A549 (cell line): ENCODE results near the gene GGT5. TPM values are rescaled to one million over a fixed set of nuclear protein-coding genes. Genes with fewer than 3 reads are reported as not detected.
A peak's percentile ranks its signal among the peaks of the same experiment; 100 is the strongest.

Source experiments
- ATAC-seq, 2 experiments: fragments of 200-7000 bp in 1 of 2; fragments of >200 bp in 1 of 2; cut with Nextera tagmentation in 1 of 2; cut with Tn5 transposase in 1 of 2; 3 replicates each; pipeline versions ENCODE4 v1.8.0 to v1.9.1; 2018 to 2020; ENCODE audit warnings: mild to moderate bottlenecking in 1 of 2, moderate library complexity in 1 of 2
- CTCF ChIA-PET: fragments of 300-600 bp; sonication (Branson Sonifier 250); formaldehyde crosslinking; extraction: SDS; loops from one replicate; lab custom pipeline; 2021; ENCODE audit warnings: antibody characterized with exemption, inconsistent platforms; lab: Yijun Ruan, JAX
- POLR2A ChIA-PET: fragments of 350-600 bp; formaldehyde crosslinking; extraction: SDS; loops from one replicate; lab custom pipeline; 2021; ENCODE audit warnings: antibody characterized with exemption, inconsistent platforms; lab: Yijun Ruan, JAX
- DNase-seq, 2 experiments: peaks; one replicate each; pipeline versions ENCODE4 v3.0.0 to v3.0.0-alpha.2; 2011 to 2016; ENCODE audit warnings: low read depth in 1 of 2, low spot score in 1 of 2
- FAIRE-seq: peaks from 2 replicates; lab custom pipeline; 2011; peaks lifted over from hg19 to GRCh38; lab: Jason Lieb, UNC
- H3K27ac ChIP-seq, 2 experiments: fragments of >200 bp; sonication (Bioruptor Twin); formaldehyde crosslinking; 3 replicates each; pipeline ENCODE4 v1.5.1; 2016 to 2017
- H3K4me1 ChIP-seq: fragments of >200 bp; sonication (Bioruptor Twin); formaldehyde crosslinking; 3 replicates; pipeline ENCODE4 v1.6.1; 2016
- H3K4me2 ChIP-seq: fragments of >200 bp; sonication (Bioruptor Twin); formaldehyde crosslinking; 3 replicates; pipeline ENCODE4 v1.6.1; 2016
- H3K4me3 ChIP-seq: fragments of >200 bp; sonication (Bioruptor Twin); formaldehyde crosslinking; 3 replicates; pipeline ENCODE4 v1.5.1; 2016
- H3K9me3 ChIP-seq: fragments of >200 bp; sonication (Bioruptor Twin); formaldehyde crosslinking; 3 replicates; pipeline ENCODE4 v1.6.1; 2016
- BHLHE40 ChIP-seq: IDR thresholded peaks from 2 replicates; pipeline ENCODE4 v1.6.1; 2012; ENCODE audit warnings: low read depth, low read length, inconsistent platforms
- CHD4 ChIP-seq: fragments of 200-600 bp; sonication (generic); IDR thresholded peaks from 2 replicates; pipeline ENCODE4 v1.6.1; 2016; ENCODE audit warnings: antibody characterized with exemption, mild to moderate bottlenecking, borderline replicate concordance
- FOXS1 ChIP-seq: fragments of 250-450 bp; sonication (Bioruptor Pico); IDR thresholded peaks from 2 replicates; pipeline ENCODE4 v1.5.0; 2020; ENCODE audit warnings: mild to moderate bottlenecking, moderate library complexity
- HDAC2 ChIP-seq: fragments of 200-600 bp; sonication (generic); IDR thresholded peaks from 2 replicates; pipeline ENCODE4 v1.6.1; 2016
- HEYL ChIP-seq: fragments of 250-450 bp; sonication (Bioruptor Pico); IDR thresholded peaks from 2 replicates; pipeline ENCODE4 v1.8.0; 2021; ENCODE audit warnings: mild to moderate bottlenecking, moderate library complexity
- HOXB13 ChIP-seq: fragments of 250-450 bp; sonication (Bioruptor Pico); IDR thresholded peaks from 2 replicates; pipeline ENCODE4 v1.5.0; 2020; ENCODE audit warnings: low read depth, mild to moderate bottlenecking, moderate library complexity
- POLR2AphosphoS2 ChIP-seq: conservative IDR thresholded peaks from 2 replicates; pipeline ENCODE4 v1.6.1; 2012; ENCODE audit warnings: low read length, improper control_type of control experiment, inconsistent platforms
- ZC3H11A ChIP-seq: fragments of 450-650 bp; IDR thresholded peaks from 2 replicates; pipeline ENCODE4 v1.6.1; 2014; ENCODE audit warnings: antibody characterized with exemption, mild to moderate bottlenecking
- ZNF302 ChIP-seq: fragments of 250-450 bp; sonication (Bioruptor Pico); IDR thresholded peaks from 2 replicates; pipeline ENCODE4 v1.9.0; 2021; ENCODE audit warnings: inconsistent platforms, mild to moderate bottlenecking, moderate library complexity
- WGBS: methylation state at CpG from one replicate; pipeline ENCODE4 v1.1.6; 2017; ENCODE audit errors: missing lambda C conversion rate; 5-methylcytosine and 5-hydroxymethylcytosine counted together
- polyA plus RNA-seq, 4 experiments: library from polyadenylated mRNA; depleted of rRNA in 3 of 4; stranded (reverse); fragments of >200 nt; fragmentation: RNase III in 1 of 4; extraction: RNeasy Plus Mini Kit Qiagen cat#74134 plus additional on column Dnase treatment in 1 of 4; gene quantifications; 2 replicates in 3 of 4; 3 replicates in 1 of 4; pipeline ENCODE4 v1.2.3, GENCODE V29; 2011 to 2017
- TF ChIP-seq, protein P1 (sequence below): fragments of 250-450 bp; sonication (Bioruptor Pico); IDR thresholded peaks from 2 replicates; pipeline ENCODE4 v1.5.0; 2021; ENCODE audit warnings: mild to moderate bottlenecking, moderate library complexity, borderline replicate concordance
- TF ChIP-seq, protein P2 (sequence below): fragments of >200 bp; sonication (Bioruptor Twin); formaldehyde crosslinking; IDR thresholded peaks from 3 replicates; pipeline ENCODE4 v1.5.1; 2016
- TF ChIP-seq, protein P3 (sequence below): fragments of >200 bp; sonication (Bioruptor Twin); formaldehyde crosslinking; IDR thresholded peaks from 3 replicates; pipeline ENCODE4 v1.6.1; 2016
- TF ChIP-seq, protein P4 (sequence below): IDR thresholded peaks from 2 replicates; pipeline ENCODE4 v1.6.1; 2012

Gene GGT5
- polyA plus RNA-seq, 2 of the 4 experiments (the other 2 are of a cell fraction) = 2.5 to 3.1 TPM

DNA sequence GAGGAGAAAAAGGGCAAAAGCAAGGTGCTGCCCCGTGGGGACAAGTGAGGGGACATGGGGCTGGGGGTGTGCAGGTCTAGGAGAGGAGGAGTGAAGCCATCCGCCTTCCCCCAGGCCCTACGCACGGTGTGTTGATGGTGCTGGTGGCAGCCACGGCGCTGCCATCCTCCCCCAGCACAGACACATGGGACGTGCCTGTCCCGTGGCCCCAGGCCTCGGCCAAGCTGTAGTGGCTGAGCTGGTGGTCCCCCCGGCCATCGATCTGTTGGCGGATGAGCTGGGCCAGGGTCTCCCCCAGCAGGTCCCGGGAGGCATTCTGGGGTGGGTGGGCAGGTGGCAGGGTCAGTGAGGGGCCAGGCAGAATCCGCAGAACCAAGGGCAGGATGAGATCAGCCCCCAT, 18.9 kb downstream of the GGT5 start:
- Histone ChIP-seq H3K27ac (peak overlapping the region in 1 of 2 experiments; percentile 52; a peak in 2 of 6 replicates), H3K4me2 (no peak overlapping the region), H3K4me1 (no peaks in the 10 kb centered on the region)
- DNase-seq (no peak), ATAC-seq (no peak)
- ChIA-PET POLR2A (no interaction called here), CTCF (interaction anchor here (0.9 to 2.6 kb wide), 4 partner anchors 8 to 36 kb away, joined by 3 to 6 read pairs (median 4); no protein-coding TSS in a partner anchor)
- WGBS = 83% methylated on average over 3 of the region's 14 CpGs
- TF ChIP-seq BHLHE40 = no peak
- no peak for TF ChIP-seq FOXS1 (CRISPR knock-in tag)
- TF ChIP-seq, protein P1, sequence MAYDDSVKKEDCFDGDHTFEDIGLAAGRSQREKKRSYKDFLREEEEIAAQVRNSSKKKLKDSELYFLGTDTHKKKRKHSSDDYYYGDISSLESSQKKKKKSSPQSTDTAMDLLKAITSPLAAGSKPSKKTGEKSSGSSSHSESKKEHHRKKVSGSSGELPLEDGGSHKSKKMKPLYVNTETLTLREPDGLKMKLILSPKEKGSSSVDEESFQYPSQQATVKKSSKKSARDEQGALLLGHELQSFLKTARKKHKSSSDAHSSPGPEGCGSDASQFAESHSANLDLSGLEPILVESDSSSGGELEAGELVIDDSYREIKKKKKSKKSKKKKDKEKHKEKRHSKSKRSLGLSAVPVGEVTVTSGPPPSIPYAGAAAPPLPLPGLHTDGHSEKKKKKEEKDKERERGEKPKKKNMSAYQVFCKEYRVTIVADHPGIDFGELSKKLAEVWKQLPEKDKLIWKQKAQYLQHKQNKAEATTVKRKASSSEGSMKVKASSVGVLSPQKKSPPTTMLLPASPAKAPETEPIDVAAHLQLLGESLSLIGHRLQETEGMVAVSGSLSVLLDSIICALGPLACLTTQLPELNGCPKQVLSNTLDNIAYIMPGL (CRISPR knock-in tag) = no peak
- TF ChIP-seq, protein P2, sequence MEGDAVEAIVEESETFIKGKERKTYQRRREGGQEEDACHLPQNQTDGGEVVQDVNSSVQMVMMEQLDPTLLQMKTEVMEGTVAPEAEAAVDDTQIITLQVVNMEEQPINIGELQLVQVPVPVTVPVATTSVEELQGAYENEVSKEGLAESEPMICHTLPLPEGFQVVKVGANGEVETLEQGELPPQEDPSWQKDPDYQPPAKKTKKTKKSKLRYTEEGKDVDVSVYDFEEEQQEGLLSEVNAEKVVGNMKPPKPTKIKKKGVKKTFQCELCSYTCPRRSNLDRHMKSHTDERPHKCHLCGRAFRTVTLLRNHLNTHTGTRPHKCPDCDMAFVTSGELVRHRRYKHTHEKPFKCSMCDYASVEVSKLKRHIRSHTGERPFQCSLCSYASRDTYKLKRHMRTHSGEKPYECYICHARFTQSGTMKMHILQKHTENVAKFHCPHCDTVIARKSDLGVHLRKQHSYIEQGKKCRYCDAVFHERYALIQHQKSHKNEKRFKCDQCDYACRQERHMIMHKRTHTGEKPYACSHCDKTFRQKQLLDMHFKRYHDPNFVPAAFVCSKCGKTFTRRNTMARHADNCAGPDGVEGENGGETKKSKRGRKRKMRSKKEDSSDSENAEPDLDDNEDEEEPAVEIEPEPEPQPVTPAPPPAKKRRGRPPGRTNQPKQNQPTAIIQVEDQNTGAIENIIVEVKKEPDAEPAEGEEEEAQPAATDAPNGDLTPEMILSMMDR = no peak
- TF ChIP-seq, protein P3, sequence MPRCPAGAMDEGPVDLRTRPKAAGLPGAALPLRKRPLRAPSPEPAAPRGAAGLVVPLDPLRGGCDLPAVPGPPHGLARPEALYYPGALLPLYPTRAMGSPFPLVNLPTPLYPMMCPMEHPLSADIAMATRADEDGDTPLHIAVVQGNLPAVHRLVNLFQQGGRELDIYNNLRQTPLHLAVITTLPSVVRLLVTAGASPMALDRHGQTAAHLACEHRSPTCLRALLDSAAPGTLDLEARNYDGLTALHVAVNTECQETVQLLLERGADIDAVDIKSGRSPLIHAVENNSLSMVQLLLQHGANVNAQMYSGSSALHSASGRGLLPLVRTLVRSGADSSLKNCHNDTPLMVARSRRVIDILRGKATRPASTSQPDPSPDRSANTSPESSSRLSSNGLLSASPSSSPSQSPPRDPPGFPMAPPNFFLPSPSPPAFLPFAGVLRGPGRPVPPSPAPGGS = no peak
- no peak for TF ChIP-seq HEYL (CRISPR knock-in tag)
- TF ChIP-seq, protein P4, sequence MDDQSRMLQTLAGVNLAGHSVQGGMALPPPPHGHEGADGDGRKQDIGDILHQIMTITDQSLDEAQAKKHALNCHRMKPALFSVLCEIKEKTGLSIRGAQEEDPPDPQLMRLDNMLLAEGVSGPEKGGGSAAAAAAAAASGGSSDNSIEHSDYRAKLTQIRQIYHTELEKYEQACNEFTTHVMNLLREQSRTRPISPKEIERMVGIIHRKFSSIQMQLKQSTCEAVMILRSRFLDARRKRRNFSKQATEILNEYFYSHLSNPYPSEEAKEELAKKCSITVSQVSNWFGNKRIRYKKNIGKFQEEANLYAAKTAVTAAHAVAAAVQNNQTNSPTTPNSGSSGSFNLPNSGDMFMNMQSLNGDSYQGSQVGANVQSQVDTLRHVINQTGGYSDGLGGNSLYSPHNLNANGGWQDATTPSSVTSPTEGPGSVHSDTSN = no peak
- TF ChIP-seq HOXB13 = no peak
- TF ChIP-seq ZC3H11A = no peak
- TF ChIP-seq, all 56 proteins: peak for 0
- H3K4me3 ChIP-seq = no peak overlapping the region
- no peak for FAIRE-seq
- peaks cover 7% of the 10 kb centered on the region; the same call in 1 of the 3 replicates for H3K9me3 ChIP-seq

DNA sequence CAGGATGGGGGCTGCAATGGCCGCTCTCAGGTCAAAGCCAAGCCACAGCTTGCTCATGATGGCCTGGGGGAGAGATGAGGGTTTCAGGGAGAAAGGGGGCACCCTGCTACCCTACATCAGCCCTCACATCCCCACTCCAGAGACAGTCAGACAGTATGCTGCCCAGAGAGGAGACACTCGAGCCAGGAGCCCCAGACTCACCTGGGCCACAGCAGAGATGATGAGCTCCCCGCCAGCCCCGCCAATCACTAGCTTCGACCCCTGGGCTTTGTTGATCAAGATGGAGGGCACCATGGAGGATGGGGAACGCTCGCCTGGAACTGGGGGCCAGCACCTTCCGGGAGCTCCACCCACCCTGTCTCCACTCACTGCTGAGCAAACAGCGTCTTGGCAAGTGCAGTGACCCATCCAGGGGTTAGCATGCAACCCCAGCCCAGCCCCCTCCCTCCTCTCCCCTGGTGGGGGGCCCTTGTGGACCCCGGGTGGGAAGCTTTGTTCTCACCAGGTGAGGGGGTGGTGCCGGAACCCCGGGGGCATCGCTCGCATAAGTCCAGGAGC, 19.8 kb downstream of the GGT5 start:
- WGBS = 68% methylated on average over 4 of the region's 14 CpGs
- H3K27ac ChIP-seq = no peak overlapping the region; a peak in 1 of 6 replicates
- no peak overlapping the region for H3K4me3 ChIP-seq
- peaks cover 7% of the 10 kb centered on the region; the same call in 1 of the 3 replicates for H3K9me3 ChIP-seq
- H3K4me1 ChIP-seq = no peaks in the 10 kb centered on the region
- FAIRE-seq = no peak
- ChIA-PET POLR2A (no interaction called here), CTCF (interaction anchor here (0.9 to 2.6 kb wide), 3 partner anchors 9 to 35 kb away, joined by 3 to 6 read pairs (median 5); no protein-coding TSS in a partner anchor)
- no peak for ATAC-seq
- TF ChIP-seq CHD4 (no peak), HDAC2 (no peak), POLR2AphosphoS2 (no peak), HOXB13 (no peak), ZNF302 (CRISPR knock-in tag) (no peak)
- TF ChIP-seq, protein P2 = no peak
- TF ChIP-seq, protein P1 (CRISPR knock-in tag) = no peak
- no peak overlapping the region for H3K4me2 ChIP-seq
- DNase-seq = no peak
